Measurements from ENCODE around the gene WDR75.

Gene WDR75

DNA sequence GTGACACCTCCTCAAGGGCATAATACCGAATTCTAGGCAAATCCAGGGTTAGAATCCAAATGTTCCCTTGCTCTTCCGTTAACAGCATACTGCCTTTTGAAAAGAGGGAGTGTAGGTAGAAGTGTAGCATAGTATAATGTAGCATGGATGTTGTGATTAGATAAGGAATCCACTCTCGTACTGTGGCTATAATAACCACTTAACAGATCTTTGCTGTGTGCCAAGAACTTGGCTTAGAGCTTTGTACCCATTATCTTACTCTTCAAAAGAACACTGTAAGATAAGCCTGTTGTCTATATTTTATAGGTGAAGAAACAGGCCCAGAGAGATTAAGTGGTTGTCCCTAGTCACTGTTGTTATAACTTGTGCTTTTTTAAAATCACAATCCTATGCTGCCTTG lies 24.2 kb downstream of the WDR75 start:
- no peak overlapping the region for H3K27ac ChIP-seq (replicated peaks)
- TF ChIP-seq, protein P1, sequence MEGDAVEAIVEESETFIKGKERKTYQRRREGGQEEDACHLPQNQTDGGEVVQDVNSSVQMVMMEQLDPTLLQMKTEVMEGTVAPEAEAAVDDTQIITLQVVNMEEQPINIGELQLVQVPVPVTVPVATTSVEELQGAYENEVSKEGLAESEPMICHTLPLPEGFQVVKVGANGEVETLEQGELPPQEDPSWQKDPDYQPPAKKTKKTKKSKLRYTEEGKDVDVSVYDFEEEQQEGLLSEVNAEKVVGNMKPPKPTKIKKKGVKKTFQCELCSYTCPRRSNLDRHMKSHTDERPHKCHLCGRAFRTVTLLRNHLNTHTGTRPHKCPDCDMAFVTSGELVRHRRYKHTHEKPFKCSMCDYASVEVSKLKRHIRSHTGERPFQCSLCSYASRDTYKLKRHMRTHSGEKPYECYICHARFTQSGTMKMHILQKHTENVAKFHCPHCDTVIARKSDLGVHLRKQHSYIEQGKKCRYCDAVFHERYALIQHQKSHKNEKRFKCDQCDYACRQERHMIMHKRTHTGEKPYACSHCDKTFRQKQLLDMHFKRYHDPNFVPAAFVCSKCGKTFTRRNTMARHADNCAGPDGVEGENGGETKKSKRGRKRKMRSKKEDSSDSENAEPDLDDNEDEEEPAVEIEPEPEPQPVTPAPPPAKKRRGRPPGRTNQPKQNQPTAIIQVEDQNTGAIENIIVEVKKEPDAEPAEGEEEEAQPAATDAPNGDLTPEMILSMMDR (IDR thresholded peaks at IDR 0.05; ENCODE audit: insufficient read depth, low read length), result no peak
- TF ChIP-seq, protein P2, sequence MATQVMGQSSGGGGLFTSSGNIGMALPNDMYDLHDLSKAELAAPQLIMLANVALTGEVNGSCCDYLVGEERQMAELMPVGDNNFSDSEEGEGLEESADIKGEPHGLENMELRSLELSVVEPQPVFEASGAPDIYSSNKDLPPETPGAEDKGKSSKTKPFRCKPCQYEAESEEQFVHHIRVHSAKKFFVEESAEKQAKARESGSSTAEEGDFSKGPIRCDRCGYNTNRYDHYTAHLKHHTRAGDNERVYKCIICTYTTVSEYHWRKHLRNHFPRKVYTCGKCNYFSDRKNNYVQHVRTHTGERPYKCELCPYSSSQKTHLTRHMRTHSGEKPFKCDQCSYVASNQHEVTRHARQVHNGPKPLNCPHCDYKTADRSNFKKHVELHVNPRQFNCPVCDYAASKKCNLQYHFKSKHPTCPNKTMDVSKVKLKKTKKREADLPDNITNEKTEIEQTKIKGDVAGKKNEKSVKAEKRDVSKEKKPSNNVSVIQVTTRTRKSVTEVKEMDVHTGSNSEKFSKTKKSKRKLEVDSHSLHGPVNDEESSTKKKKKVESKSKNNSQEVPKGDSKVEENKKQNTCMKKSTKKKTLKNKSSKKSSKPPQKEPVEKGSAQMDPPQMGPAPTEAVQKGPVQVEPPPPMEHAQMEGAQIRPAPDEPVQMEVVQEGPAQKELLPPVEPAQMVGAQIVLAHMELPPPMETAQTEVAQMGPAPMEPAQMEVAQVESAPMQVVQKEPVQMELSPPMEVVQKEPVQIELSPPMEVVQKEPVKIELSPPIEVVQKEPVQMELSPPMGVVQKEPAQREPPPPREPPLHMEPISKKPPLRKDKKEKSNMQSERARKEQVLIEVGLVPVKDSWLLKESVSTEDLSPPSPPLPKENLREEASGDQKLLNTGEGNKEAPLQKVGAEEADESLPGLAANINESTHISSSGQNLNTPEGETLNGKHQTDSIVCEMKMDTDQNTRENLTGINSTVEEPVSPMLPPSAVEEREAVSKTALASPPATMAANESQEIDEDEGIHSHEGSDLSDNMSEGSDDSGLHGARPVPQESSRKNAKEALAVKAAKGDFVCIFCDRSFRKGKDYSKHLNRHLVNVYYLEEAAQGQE (IDR thresholded peaks at IDR 0.05; ENCODE audit: insufficient replicate concordance, low read depth), result no peak
- TF ChIP-seq POLR2AphosphoS5 (IDR thresholded peaks at IDR 0.05; ENCODE audit: low read depth), result no peak
- no peak for DNase-seq (ENCODE audit: low read depth in 1 of 2, low spot score in 1 of 2)
- H3K27me3 ChIP-seq (ENCODE audit: insufficient read depth, poor library complexity, severe bottlenecking), result no peaks in the 10 kb centered on the region
- no peak overlapping the region for H3K4me3 ChIP-seq (replicated peaks; ENCODE audit: insufficient read depth, low read length)

DNA sequence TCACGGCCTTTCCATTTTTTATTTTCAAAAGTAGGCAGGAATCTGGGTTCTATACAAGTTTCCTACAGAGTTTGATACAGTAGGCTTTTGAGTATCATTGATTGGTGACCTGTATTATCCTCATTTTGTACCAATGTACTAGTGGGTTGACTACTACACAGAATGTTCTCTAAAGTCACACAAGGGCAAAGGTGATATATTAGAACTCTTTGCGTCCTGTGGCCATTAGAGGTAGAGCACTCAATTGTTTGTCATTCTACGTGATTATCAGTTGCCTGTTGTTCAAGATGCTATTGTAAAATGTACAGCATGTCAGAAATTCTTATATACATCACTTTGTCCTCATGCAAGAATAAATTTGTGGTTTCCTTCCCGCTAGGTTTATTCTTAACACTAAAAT lies 24.8 kb downstream of the WDR75 start:
- Histone ChIP-seq H3K27me3 (ENCODE audit: insufficient read depth, poor library complexity, severe bottlenecking) (no peaks in the 10 kb centered on the region), H3K4me3 (replicated peaks; ENCODE audit: insufficient read depth, low read length) (no peak overlapping the region), H3K27ac (replicated peaks) (no peak overlapping the region)
- TF ChIP-seq, protein P1 (IDR thresholded peaks at IDR 0.05; ENCODE audit: insufficient read depth, low read length), result no peak
- TF ChIP-seq, protein P2 (IDR thresholded peaks at IDR 0.05; ENCODE audit: insufficient replicate concordance, low read depth), result no peak
- no peak for TF ChIP-seq GABPA (IDR thresholded peaks at IDR 0.05; ENCODE audit: low read depth)
- TF ChIP-seq SPI1 (IDR thresholded peaks at IDR 0.05; ENCODE audit: borderline replicate concordance, low read depth), result no peak
- TF ChIP-seq POLR2AphosphoS5 (IDR thresholded peaks at IDR 0.05; ENCODE audit: low read depth), result no peak
- no peak for DNase-seq (ENCODE audit: low read depth in 1 of 2, low spot score in 1 of 2)

DNA sequence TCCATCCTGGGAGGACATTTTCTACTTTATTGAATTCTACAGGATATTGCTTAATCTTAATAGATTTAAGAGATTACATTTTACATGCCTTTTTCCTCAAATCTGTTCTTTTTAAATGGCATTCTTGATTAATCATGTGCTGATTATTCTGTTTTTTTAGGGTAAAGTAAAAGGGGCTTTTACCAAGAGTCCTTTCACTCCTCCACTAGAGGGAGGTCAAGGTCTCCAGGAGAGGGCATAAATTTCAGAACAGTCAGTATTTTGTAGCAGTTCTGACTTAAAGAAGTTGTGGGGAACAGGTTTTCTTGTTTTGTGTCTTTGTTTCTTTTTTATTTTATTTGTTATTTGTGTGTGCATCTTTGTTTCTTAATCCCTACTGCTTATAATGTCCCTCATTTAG lies 25.4 kb downstream of the WDR75 start:
- Histone ChIP-seq H3K27me3 (ENCODE audit: insufficient read depth, poor library complexity, severe bottlenecking) (no peaks in the 10 kb centered on the region), H3K27ac (replicated peaks) (no peak overlapping the region), H3K4me3 (replicated peaks; ENCODE audit: insufficient read depth, low read length) (no peak overlapping the region)
- TF ChIP-seq, protein P1 (IDR thresholded peaks at IDR 0.05; ENCODE audit: insufficient read depth, low read length), result peak; percentile 25
- TF ChIP-seq, protein P2 (IDR thresholded peaks at IDR 0.05; ENCODE audit: insufficient replicate concordance, low read depth), result no peak
- DNase-seq (ENCODE audit: low read depth in 1 of 2, low spot score in 1 of 2), result peak in 1 of 2 experiments; percentile 26

Measured in HL-60 (cell line).